H7 (cell line): ENCODE results near the gene RAB37. TPM values are rescaled to one million over a fixed set of nuclear protein-coding genes. Genes with fewer than 3 reads are reported as not detected.

ENCODE experiments used
- DNase-seq: peaks from one replicate; pipeline ENCODE4 v3.0.0; 2012
- H3K27me3 ChIP-seq: 2 replicates; pipeline ENCODE4 v1.6.0; 2011; ENCODE audit warnings: mild to moderate bottlenecking, low read length; ENCODE audit not compliant: control insufficient read depth, insufficient read depth
- H3K36me3 ChIP-seq: replicated peaks from 2 replicates; pipeline ENCODE4 v1.5.1; 2011; ENCODE audit warnings: low read length; ENCODE audit not compliant: control insufficient read depth, insufficient read depth
- H3K4me3 ChIP-seq: 2 replicates; pipeline ENCODE4 v1.5.1; 2011; ENCODE audit warnings: low read depth, mild to moderate bottlenecking, control low read depth, low read length, moderate library complexity; ENCODE audit not compliant: insufficient read depth
- total RNA-seq: library from RNA; depleted of rRNA; stranded (reverse); fragments of >200 nt; shearing (Covaris generic); gene quantifications from 2 replicates; pipeline ENCODE4 v1.2.3, GENCODE V29; 2014

The RAB37 gene
- total RNA-seq, 1 experiment from 2014 or later = 2.5 TPM

DNA sequence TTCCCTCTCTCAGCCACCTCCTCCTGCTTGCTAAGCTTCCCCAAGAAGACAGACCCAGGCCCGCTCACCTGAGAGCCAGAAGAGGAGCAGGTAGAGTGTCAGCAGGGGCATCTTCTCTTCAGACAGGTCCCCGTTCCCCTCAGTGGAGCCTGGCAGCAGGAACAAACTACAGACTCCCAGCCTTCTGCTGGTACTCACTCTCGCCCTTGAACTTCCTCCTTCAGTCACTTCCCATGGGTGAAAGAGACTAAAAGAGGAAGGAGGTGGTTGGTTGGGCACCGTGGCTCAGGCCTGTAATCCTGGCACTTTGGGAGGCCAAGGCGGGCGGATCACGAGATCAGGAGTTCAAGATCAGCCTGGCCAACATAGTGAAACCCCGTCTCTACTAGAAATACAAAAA, 24.3 kb upstream of the RAB37 start, which contains the start of gene CD300LF:
Gene CD300LF (minus strand): TSS at position 168 of the 400 bp plus-strand sequence. CDS start 57 bp downstream, at position 111.
- H3K27me3 ChIP-seq = no peaks in the 10 kb centered on the region
- no peak for DNase-seq
- H3K4me3 ChIP-seq = no peak within 1 kb of the TSS
- H3K36me3 ChIP-seq = no peaks in the 10 kb centered on the region

DNA sequence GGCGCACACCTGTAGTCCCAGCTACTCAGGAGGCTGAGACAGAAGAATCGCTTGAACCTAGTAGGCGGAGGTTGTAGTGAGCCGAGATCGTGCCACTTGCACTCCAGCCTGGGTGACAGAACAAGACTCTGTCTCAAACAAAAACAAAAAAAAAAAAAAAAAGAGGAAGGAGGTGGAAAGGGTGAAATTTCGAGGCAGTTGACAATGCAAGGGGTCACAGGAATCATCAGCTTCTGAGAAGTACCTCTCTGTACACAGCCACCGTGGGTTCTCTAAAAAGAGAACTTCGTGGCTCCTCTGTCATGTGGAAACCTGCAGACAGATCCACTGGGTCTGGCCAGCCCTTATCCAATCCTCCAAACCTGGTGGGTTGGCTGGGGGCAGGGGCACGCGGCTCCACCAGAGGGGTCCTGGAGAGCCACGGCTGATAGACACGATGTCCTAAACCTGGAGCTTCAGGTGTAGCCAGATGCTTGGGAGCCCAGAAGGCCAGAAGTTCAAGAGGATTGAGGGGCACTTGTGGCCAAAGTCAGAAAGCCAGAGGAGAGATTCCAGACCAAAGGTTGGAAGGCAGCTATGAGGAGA, 23.8 kb upstream of the RAB37 start:
- Histone ChIP-seq H3K36me3 (no peaks in the 10 kb centered on the region), H3K4me3 (no peak overlapping the region), H3K27me3 (no peaks in the 10 kb centered on the region)
- no peak for DNase-seq

DNA sequence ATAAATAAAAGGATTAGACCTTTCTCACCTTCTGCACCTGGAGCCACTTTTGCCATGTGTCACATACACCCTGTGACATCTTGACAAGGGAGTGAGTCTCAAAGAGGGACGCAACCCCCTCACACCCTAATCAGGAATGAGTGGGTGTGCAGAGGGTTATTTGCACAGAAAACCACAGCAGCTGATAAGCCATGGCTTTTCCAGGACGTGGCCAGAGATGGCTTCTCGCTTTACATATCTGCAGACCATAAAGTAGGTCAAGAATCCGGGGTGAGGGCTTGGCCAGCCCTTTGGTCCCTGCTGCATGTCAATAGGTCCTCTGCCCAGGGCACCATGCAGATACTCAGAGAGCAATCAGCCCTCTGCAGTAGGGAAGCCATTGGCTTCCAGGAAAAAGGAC, 21.9 kb upstream of the RAB37 start:
- H3K27me3 ChIP-seq = no peaks in the 10 kb centered on the region
- no peak for DNase-seq
- no peaks in the 10 kb centered on the region for H3K36me3 ChIP-seq
- no peak overlapping the region for H3K4me3 ChIP-seq

DNA sequence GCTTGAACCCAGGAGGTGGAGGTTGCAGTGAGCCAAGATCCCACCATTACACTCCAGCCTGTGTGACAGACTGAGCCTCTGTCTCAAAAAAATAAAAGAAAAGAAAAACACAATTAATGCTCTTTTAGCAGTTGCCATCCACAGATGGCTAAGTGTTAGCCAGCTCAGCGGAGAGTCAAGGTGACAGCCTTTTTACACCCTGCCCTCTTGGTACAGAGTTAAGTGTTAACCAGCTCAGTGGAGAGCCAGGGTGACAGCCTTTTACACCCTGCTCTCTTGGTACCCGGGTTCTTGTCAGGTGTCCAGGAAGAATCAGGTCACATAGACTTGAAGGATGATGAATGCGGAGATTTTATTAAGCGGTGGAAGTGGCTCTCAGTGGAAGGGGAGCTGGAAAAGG, 16.6 kb upstream of the RAB37 start:
- Histone ChIP-seq H3K27me3 (no peaks in the 10 kb centered on the region), H3K36me3 (no peaks in the 10 kb centered on the region), H3K4me3 (no peak overlapping the region)
- DNase-seq = no peak

DNA sequence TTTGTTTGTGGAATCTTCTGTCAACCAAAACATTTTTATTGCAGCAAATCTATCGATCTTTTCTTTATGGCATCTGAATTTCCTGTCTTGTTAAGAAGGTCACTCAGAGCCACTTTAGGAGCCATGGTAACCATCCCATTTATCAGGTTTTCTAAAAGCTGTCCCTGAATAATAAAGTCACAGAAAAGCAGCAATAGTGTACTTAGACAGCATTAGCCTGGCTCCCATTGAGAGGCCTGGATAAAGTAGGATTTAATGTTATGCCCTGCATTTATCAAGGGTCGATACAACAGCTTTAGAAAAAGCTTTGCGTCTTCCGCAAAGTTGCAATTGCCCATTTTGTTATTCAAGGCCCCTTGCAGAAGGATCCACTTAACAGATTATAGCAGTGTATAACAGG, 14.3 kb upstream of the RAB37 start:
- no peak overlapping the region for H3K4me3 ChIP-seq

DNA sequence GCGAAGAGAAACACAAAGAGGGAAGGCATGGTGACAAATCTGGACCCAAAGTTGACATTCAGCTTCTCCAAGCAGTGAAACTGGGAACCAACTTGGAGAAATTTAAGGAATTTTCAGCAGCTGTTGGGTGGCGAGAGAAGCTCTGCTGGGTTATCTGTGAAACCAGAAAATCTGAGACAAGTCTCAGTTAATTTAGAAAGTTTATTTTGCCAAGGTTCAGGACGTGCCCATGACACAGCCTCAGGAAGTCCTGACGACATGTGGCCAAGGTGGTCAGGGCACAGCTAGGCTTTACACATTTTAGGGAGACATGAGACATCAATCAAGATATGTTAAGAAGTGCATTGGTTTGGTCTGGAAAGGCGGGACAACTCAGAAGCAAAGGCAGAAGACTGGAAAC, 13.2 kb upstream of the RAB37 start:
- H3K27me3 ChIP-seq = no peaks in the 10 kb centered on the region
- no peaks in the 10 kb centered on the region for H3K36me3 ChIP-seq
- no peak overlapping the region for H3K4me3 ChIP-seq
- DNase-seq = no peak

More for the DNA sequence above, 14.3 kb upstream of the RAB37 start:
- Histone ChIP-seq H3K27me3 (no peaks in the 10 kb centered on the region), H3K36me3 (no peaks in the 10 kb centered on the region)
- no peak for DNase-seq

DNA sequence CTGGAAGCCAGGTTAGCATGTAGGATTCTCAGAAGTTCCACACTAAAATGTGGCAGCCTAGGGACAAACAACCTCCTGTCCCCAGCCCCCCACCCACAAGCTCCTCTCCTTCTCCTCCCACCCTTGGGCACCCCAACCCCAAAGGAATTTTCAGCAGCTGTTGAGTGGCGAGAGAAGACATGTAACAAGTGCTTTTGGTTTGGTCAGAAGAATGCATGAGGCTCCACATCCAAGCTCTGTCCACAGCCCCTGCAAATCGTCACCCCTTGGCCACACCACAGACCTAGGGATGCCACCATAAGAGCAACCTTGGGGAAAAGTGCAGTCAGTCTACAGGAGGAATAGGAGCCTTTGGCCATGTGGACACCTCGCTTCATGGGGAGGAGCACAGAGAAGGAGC, 11.9 kb upstream of the RAB37 start:
- no peaks in the 10 kb centered on the region; the same call in 1 of the 2 replicates for H3K27me3 ChIP-seq
- H3K36me3 ChIP-seq = no peaks in the 10 kb centered on the region
- no peak overlapping the region for H3K4me3 ChIP-seq
- no peak for DNase-seq

DNA sequence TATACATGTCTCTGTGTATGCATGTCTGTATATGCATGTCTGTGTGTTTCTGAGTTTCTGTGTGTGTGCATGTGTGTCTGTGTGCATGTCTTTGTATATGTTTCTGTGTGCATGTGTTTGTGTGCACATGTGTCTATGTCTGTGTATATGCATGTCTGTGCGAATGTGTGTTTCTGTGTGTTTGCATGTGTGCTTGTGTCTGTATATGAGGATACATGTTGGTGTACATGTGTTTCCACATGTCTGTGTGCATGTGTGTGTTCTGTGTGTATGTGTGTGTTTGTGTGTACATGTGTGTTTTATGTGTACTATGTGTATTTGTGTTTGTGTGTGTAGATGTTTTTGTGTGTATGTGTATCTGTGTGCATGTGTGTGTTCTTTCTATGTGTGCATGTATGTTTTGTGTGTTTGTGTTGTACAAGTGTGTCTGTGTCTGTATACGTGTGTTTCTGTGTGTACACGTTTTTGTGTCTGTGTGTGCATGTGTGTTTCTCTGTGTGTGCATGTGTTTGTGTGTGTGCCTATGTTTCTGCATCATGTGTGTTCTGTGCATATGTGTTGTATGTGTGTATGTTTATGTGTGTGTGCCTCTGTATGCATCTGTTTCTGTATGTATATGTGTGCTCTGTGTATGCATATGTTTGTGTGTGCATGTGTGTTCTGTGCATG, 8.9 kb upstream of the RAB37 start:
- no peak overlapping the region for H3K4me3 ChIP-seq
- H3K27me3 ChIP-seq = no peaks in the 10 kb centered on the region; the same call in 1 of the 2 replicates
- no peaks in the 10 kb centered on the region for H3K36me3 ChIP-seq
- no peak for DNase-seq

DNA sequence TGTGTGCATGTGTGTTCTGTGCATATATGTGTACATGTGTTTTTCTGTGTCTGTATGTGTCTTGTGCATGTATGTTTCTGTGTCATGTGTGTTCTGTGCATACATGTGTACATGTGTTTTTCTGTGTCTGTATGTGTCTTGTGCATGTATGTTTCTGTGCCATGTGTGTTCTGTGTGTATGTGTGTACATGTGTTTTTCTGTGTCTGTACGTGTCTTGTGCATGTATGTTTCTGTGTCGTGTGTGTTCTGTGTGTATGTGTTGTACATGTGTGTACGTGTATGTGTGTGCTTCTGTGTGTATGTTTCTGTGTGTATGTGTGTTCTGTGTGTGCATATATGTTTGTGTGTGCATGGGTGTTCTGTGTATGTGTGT, 8.4 kb upstream of the RAB37 start:
- no peaks in the 10 kb centered on the region for H3K36me3 ChIP-seq
- H3K27me3 ChIP-seq = peaks cover 3% of the 10 kb centered on the region; the same call in 1 of the 2 replicates
- DNase-seq = no peak
- H3K4me3 ChIP-seq = no peak overlapping the region

DNA sequence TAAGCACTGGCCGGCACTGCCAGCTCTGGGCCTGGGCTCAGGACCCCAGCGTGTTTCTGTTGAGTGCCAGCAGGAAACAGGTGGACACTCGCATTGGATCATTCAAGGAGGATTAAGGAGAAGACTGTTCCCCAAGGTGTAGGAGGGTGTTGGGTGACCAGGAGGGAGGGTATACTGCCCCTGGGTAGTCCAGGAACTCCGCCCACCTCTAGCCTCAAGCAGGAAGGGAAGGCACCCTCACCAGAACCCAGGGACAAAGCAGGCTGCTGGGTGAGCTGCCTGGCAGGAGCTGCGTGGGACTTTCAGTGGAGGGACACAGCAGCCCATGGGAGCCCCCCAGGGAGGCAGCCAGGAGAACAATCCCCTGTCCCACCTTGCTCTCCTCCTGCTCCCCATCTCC, 7.7 kb upstream of the RAB37 start:
- Histone ChIP-seq H3K27me3 (peaks cover 7% of the 10 kb centered on the region), H3K4me3 (no peak overlapping the region), H3K36me3 (no peaks in the 10 kb centered on the region)
- DNase-seq = no peak

DNA sequence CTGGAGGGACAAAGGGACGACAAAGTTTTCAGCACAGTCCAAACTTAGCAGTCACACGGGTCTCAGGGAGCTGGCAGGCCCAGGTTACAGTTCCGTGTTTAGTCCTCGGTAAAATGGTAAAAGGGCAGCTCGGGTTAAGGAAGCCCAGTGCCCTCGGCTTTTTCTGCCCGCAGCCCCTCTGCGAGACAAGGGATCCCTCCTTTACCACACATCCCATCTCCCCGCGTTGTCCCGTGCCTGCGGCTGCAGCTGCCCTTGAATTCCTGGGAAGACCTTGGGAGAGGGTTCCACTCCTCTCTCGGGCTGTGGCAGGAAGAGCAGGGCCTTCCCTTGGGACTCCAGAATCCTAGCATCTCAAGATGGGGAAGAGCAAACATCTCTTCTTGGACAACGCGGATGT, 7.2 kb upstream of the RAB37 start:
- no peak overlapping the region for H3K4me3 ChIP-seq
- no peaks in the 10 kb centered on the region for H3K36me3 ChIP-seq
- peaks cover 7% of the 10 kb centered on the region for H3K27me3 ChIP-seq
- DNase-seq = peak; percentile 21

DNA sequence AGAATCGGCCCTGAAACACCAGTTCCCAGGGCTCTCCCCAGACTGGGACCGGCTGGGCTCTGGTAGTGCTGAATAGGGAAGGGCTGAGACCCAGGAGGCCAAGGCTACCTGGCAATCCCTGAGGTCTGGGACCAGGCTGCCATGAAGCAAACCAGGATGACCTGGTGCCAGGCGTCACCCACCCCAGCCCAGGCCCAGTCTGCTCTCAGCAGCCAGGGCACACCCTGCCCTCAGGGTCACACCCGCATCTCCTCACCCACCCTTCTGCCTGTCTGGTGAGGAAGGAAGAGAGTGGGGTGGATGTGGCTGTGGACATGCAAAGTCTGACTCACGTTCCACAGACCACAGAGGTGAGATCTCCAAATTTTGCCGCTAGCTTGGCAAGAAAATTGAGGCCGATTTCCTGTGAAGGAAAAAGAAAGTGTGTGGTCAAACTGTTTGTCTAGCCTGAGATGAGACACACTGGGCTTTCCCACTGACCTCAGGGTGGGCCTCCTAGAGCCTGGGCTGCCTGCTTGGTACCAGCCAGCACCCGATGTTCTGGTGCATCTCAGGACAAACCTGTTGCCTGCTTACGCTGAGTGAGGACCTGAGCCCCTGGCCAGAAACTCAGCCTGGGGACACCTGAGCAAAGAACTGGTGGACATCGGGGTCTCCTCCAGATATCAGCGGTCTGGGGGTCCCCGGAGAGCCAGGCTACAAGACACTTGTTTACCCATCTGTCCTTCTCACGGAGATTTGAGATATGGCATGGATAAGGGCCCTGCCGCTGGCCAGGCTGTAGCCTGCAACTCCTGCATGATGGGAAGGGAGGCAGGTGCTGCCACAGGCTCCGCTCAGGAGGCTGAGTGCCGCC, 6.3 kb upstream of the RAB37 start:
- H3K4me3 ChIP-seq = no peak overlapping the region
- no peaks in the 10 kb centered on the region for H3K36me3 ChIP-seq
- DNase-seq = no peak
- peaks cover 11% of the 10 kb centered on the region for H3K27me3 ChIP-seq

DNA sequence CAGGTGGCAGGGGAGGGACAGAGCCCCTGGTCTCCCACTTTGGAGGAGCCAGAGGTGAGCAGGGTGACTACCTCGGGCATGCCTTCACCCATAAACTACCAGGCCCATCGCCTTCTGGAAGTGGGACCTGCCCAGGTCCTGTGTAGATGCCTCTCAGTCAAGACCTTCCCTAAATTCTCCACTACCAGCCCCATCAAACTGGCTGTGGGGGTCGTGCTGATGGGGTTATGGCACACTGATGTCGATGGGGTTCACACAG, 5.8 kb upstream of the RAB37 start:
- H3K36me3 ChIP-seq = no peaks in the 10 kb centered on the region
- H3K27me3 ChIP-seq = peaks cover 11% of the 10 kb centered on the region
- no peak overlapping the region for H3K4me3 ChIP-seq
- DNase-seq = no peak

DNA sequence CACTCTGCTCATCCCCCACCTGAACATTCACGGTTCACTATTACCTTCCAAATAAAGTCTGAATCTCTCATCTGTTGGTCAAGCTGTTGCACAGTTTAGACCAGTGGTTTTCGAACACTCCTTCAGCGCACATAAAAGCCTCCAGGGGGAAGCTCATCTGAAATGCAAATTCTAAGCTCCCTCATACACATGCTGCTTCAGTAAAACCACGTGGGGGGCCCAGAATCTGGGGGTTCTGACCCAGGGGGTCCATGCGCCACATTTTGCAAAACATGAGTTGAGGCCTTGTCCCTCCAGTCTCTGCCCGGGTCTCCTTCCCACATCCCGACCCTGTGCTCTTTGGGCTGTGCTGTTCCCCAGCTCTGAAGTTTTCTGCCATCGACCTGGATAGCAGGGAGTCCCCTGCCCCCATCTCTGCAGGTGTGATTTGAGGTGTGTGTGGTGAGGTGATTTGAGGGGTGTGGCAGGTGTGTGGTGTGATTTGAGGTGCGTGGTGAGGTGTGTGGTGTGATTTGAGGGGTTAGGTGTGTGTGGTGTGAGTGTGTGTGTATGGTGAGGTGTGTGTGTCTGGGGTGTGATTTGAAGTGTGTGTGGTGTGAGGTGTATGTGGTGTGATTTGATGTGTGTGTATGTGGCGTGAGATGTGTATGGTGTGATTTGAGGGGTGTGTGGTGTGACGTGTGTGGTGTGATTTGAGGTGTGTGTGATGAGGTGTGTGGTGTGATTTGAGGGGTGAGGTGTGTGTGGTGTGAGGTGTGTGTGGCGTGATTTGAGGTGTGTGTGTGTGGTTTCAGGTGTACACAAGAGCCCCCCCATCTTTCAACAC, 4.8 kb upstream of the RAB37 start:
- peaks cover 16% of the 10 kb centered on the region for H3K27me3 ChIP-seq
- H3K4me3 ChIP-seq = no peak overlapping the region
- DNase-seq = no peak
- no peaks in the 10 kb centered on the region for H3K36me3 ChIP-seq
